HEK293 (cell line): Measurements from ENCODE around the gene THEMIS2.

Experiments
- MYNN ChIP-seq: fragments of 450-650 bp; formaldehyde crosslinking; IDR thresholded peaks from 2 replicates; pipeline ENCODE4 v1.5.1; 2016; ENCODE audit warnings: missing biosample characterization, missing genetic modification characterization, borderline replicate concordance
- SCRT2 ChIP-seq: fragments of 450-650 bp; formaldehyde crosslinking; IDR thresholded peaks from 2 replicates; pipeline ENCODE4 v1.5.1; 2016; ENCODE audit warnings: missing biosample characterization, missing genetic modification characterization
- SP7 ChIP-seq: fragments of 450-650 bp; formaldehyde crosslinking; IDR thresholded peaks from 2 replicates; pipeline ENCODE4 v1.5.1; 2016; ENCODE audit warnings: missing biosample characterization, missing genetic modification characterization
- ZBTB48 ChIP-seq: fragments of 450-650 bp; formaldehyde crosslinking; IDR thresholded peaks from 2 replicates; pipeline ENCODE4 v1.5.1; 2016; ENCODE audit warnings: missing biosample characterization, missing genetic modification characterization
- ZFP69B ChIP-seq: fragments of 450-650 bp; formaldehyde crosslinking; IDR thresholded peaks from 2 replicates; pipeline ENCODE4 v1.5.1; 2016; ENCODE audit warnings: missing biosample characterization, missing genetic modification characterization
- ZNF10 ChIP-seq: fragments of 450-650 bp; formaldehyde crosslinking; IDR thresholded peaks from 2 replicates; pipeline ENCODE4 v1.5.1; 2017; ENCODE audit warnings: missing biosample characterization, missing genetic modification characterization
- ZNF112 ChIP-seq: fragments of 450-650 bp; formaldehyde crosslinking; IDR thresholded peaks from 2 replicates; pipeline ENCODE4 v1.5.0; 2017; ENCODE audit warnings: missing biosample characterization, missing genetic modification characterization
- ZNF214 ChIP-seq: fragments of 450-650 bp; formaldehyde crosslinking; IDR thresholded peaks from 2 replicates; pipeline ENCODE4 v1.5.1; 2017; ENCODE audit warnings: missing biosample characterization, mild to moderate bottlenecking, missing genetic modification characterization, borderline replicate concordance
- ZNF302 ChIP-seq: fragments of 450-650 bp; formaldehyde crosslinking; IDR thresholded peaks from 2 replicates; pipeline ENCODE4 v1.5.1; 2016; ENCODE audit warnings: missing biosample characterization, missing genetic modification characterization, low read depth
- ZNF48 ChIP-seq: fragments of 450-650 bp; formaldehyde crosslinking; IDR thresholded peaks from 2 replicates; pipeline ENCODE4 v1.5.1; 2016; ENCODE audit warnings: missing biosample characterization, missing genetic modification characterization
- ZNF664 ChIP-seq: fragments of 450-650 bp; formaldehyde crosslinking; IDR thresholded peaks from 2 replicates; pipeline ENCODE4 v1.5.1; 2016; ENCODE audit warnings: missing biosample characterization, missing genetic modification characterization
- ZNF701 ChIP-seq: fragments of 450-650 bp; formaldehyde crosslinking; IDR thresholded peaks from 2 replicates; pipeline ENCODE4 v1.5.1; 2016; ENCODE audit warnings: missing biosample characterization, missing genetic modification characterization
- ZNF707 ChIP-seq: fragments of 450-650 bp; formaldehyde crosslinking; IDR thresholded peaks from 2 replicates; pipeline ENCODE4 v1.5.1; 2016; ENCODE audit warnings: missing biosample characterization, missing genetic modification characterization
- ZNF777 ChIP-seq: fragments of 450-650 bp; formaldehyde crosslinking; IDR thresholded peaks from 2 replicates; pipeline ENCODE4 v1.5.1; 2017; ENCODE audit warnings: missing biosample characterization, missing genetic modification characterization, borderline replicate concordance
- ZNF792 ChIP-seq: fragments of 450-650 bp; formaldehyde crosslinking; IDR thresholded peaks from 2 replicates; pipeline ENCODE4 v1.5.1; 2016; ENCODE audit warnings: missing biosample characterization, missing genetic modification characterization
- ZNF843 ChIP-seq: fragments of 450-650 bp; formaldehyde crosslinking; IDR thresholded peaks from 2 replicates; pipeline ENCODE4 v1.5.1; 2016; ENCODE audit warnings: missing biosample characterization, missing genetic modification characterization
- TF ChIP-seq, protein P1 (sequence below): fragments of 450-650 bp; formaldehyde crosslinking; IDR thresholded peaks from 2 replicates; pipeline ENCODE4 v1.5.1; 2017; ENCODE audit warnings: missing biosample characterization, missing genetic modification characterization
- TF ChIP-seq, protein P2 (sequence below): sonication (generic); formaldehyde crosslinking; IDR thresholded peaks from 2 replicates; pipeline ENCODE4 v1.8.1; 2022; ENCODE audit warnings: mild to moderate bottlenecking, moderate library complexity, missing genetic modification reagents
- TF ChIP-seq, protein P3 (sequence below): fragments of 450-650 bp; formaldehyde crosslinking; IDR thresholded peaks from 2 replicates; pipeline ENCODE4 v1.5.1; 2016; ENCODE audit warnings: missing biosample characterization, missing genetic modification characterization
- TF ChIP-seq, protein P4 (sequence below): fragments of 450-650 bp; formaldehyde crosslinking; IDR thresholded peaks from 2 replicates; pipeline ENCODE4 v1.5.1; 2016; ENCODE audit warnings: missing biosample characterization, missing genetic modification characterization
- TF ChIP-seq, protein P5 (sequence below): fragments of 450-650 bp; formaldehyde crosslinking; IDR thresholded peaks from 2 replicates; pipeline ENCODE4 v1.5.1; 2016; ENCODE audit warnings: missing biosample characterization, missing genetic modification characterization, low read depth
- TF ChIP-seq, protein P6 (sequence below): fragments of 450-650 bp; formaldehyde crosslinking; IDR thresholded peaks from 2 replicates; pipeline ENCODE4 v1.5.1; 2016; ENCODE audit warnings: missing biosample characterization, missing genetic modification characterization

Gene THEMIS2

DNA sequence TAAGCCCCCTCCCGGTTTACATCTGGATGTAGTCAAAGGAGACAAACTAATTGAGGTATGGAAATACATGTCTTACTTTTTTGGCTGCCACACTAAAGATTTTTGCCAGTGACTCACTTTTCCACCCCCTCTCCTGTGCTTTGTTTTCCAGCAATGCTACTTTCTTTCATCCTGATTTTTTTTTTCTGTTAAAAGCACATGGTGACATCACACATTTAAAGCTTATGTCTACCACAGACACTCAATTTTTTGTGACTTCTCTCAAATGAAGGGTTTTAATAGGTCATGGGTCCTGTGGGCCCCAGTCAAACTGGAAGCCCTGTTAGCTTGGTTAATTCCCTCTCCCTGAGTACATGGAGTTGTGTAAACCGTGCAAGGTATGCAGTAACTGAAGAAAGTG is 39.6 kb upstream of the THEMIS2 start (continued):
- TF ChIP-seq ZNF843 (tag by site-specific recombination) (no peak), ZNF10 (no peak), ZNF701 (tag by site-specific recombination) (no peak), ZFP69B (tag by site-specific recombination) (peak; percentile 53; the same call in 1 of the 2 replicates), ZNF777 (tag by site-specific recombination) (no peak), ZNF48 (tag by site-specific recombination) (no peak), ZNF664 (tag by site-specific recombination) (no peak), ZNF214 (no peak), ZNF302 (tag by site-specific recombination) (no peak), MYNN (tag by site-specific recombination) (no peak), SP7 (tag by site-specific recombination) (peak; percentile 57; the same call in 1 of the 2 replicates), ZNF792 (tag by site-specific recombination) (no peak), ZNF707 (tag by site-specific recombination) (no peak), ZBTB48 (no peak), SCRT2 (no peak), ZNF112 (tag by site-specific recombination) (no peak)
- TF ChIP-seq, protein P1, sequence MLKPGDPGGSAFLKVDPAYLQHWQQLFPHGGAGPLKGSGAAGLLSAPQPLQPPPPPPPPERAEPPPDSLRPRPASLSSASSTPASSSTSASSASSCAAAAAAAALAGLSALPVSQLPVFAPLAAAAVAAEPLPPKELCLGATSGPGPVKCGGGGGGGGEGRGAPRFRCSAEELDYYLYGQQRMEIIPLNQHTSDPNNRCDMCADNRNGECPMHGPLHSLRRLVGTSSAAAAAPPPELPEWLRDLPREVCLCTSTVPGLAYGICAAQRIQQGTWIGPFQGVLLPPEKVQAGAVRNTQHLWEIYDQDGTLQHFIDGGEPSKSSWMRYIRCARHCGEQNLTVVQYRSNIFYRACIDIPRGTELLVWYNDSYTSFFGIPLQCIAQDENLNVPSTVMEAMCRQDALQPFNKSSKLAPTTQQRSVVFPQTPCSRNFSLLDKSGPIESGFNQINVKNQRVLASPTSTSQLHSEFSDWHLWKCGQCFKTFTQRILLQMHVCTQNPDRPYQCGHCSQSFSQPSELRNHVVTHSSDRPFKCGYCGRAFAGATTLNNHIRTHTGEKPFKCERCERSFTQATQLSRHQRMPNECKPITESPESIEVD (tag by site-specific recombination): peak; percentile 46; the same call in 1 of the 2 replicates
- TF ChIP-seq, protein P2, sequence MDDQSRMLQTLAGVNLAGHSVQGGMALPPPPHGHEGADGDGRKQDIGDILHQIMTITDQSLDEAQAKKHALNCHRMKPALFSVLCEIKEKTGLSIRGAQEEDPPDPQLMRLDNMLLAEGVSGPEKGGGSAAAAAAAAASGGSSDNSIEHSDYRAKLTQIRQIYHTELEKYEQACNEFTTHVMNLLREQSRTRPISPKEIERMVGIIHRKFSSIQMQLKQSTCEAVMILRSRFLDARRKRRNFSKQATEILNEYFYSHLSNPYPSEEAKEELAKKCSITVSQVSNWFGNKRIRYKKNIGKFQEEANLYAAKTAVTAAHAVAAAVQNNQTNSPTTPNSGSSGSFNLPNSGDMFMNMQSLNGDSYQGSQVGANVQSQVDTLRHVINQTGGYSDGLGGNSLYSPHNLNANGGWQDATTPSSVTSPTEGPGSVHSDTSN (CRISPR knock-in tag): no peak
- TF ChIP-seq, protein P3, sequence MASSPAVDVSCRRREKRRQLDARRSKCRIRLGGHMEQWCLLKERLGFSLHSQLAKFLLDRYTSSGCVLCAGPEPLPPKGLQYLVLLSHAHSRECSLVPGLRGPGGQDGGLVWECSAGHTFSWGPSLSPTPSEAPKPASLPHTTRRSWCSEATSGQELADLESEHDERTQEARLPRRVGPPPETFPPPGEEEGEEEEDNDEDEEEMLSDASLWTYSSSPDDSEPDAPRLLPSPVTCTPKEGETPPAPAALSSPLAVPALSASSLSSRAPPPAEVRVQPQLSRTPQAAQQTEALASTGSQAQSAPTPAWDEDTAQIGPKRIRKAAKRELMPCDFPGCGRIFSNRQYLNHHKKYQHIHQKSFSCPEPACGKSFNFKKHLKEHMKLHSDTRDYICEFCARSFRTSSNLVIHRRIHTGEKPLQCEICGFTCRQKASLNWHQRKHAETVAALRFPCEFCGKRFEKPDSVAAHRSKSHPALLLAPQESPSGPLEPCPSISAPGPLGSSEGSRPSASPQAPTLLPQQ (tag by site-specific recombination): peak; percentile 90
- TF ChIP-seq, protein P4, sequence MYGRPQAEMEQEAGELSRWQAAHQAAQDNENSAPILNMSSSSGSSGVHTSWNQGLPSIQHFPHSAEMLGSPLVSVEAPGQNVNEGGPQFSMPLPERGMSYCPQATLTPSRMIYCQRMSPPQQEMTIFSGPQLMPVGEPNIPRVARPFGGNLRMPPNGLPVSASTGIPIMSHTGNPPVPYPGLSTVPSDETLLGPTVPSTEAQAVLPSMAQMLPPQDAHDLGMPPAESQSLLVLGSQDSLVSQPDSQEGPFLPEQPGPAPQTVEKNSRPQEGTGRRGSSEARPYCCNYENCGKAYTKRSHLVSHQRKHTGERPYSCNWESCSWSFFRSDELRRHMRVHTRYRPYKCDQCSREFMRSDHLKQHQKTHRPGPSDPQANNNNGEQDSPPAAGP (tag by site-specific recombination): no peak
- TF ChIP-seq, protein P5, sequence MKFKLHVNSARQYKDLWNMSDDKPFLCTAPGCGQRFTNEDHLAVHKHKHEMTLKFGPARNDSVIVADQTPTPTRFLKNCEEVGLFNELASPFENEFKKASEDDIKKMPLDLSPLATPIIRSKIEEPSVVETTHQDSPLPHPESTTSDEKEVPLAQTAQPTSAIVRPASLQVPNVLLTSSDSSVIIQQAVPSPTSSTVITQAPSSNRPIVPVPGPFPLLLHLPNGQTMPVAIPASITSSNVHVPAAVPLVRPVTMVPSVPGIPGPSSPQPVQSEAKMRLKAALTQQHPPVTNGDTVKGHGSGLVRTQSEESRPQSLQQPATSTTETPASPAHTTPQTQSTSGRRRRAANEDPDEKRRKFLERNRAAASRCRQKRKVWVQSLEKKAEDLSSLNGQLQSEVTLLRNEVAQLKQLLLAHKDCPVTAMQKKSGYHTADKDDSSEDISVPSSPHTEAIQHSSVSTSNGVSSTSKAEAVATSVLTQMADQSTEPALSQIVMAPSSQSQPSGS (tag by site-specific recombination): peak; percentile 76
- TF ChIP-seq, protein P6, sequence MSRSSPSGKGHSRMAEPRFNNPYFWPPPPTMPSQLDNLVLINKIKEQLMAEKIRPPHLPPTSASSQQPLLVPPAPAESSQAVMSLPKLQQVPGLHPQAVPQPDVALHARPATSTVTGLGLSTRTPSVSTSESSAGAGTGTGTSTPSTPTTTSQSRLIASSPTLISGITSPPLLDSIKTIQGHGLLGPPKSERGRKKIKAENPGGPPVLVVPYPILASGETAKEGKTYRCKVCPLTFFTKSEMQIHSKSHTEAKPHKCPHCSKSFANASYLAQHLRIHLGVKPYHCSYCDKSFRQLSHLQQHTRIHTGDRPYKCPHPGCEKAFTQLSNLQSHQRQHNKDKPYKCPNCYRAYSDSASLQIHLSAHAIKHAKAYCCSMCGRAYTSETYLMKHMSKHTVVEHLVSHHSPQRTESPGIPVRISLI (tag by site-specific recombination): 0 out of 2 replicates have a peak, but pooled peaks have one; percentile 33
